Mesendoderm (in vitro differentiated cells): ENCODE results near the gene DBNDD2.

Experiments used
- DNase-seq: peaks from one replicate; pipeline ENCODE4 v3.0.0; 2013
- H2AK5ac ChIP-seq: 2 replicates; pipeline ENCODE4 v1.6.1; 2013; ENCODE audit warnings: low read length, inconsistent platforms
- H2BK120ac ChIP-seq: 2 replicates; pipeline ENCODE4 v1.6.1; 2013; ENCODE audit warnings: low read depth, mild to moderate bottlenecking, low read length, moderate library complexity, mixed read lengths
- H2BK15ac ChIP-seq: replicated peaks from 2 replicates; pipeline ENCODE4 v1.6.1; 2013; ENCODE audit warnings: low read depth, mild to moderate bottlenecking, moderate library complexity
- H2BK5ac ChIP-seq: 2 replicates; pipeline ENCODE4 v1.6.1; 2013; ENCODE audit warnings: low read length, inconsistent platforms
- H3K18ac ChIP-seq: 2 replicates; pipeline ENCODE4 v1.6.1; 2013; ENCODE audit warnings: mild to moderate bottlenecking, low read length, mixed read lengths
- H3K23ac ChIP-seq: one replicate; pipeline ENCODE4 v1.6.1; 2013; ENCODE audit warnings: low read length
- H3K27ac ChIP-seq: 2 replicates; pipeline ENCODE4 v1.5.1; 2013; ENCODE audit warnings: low read depth, mild to moderate bottlenecking, inconsistent platforms, low read length, moderate library complexity
- H3K27me3 ChIP-seq: 2 replicates; pipeline ENCODE4 v1.6.1; 2013; ENCODE audit warnings: low read length, control low read depth, mild to moderate bottlenecking, inconsistent platforms; ENCODE audit not compliant: insufficient read depth, poor library complexity
- H3K36me3 ChIP-seq: 2 replicates; pipeline ENCODE4 v1.6.1; 2013; ENCODE audit warnings: low read length, inconsistent platforms; ENCODE audit not compliant: control insufficient read depth, insufficient read depth
- H3K4ac ChIP-seq: one replicate; pipeline ENCODE4 v1.6.1; 2013; ENCODE audit warnings: low read depth, mild to moderate bottlenecking, low read length, moderate library complexity
- H3K4me1 ChIP-seq: 2 replicates; pipeline ENCODE4 v1.6.1; 2013; ENCODE audit warnings: low read depth, low read length, inconsistent platforms; ENCODE audit not compliant: control insufficient read depth
- H3K4me2 ChIP-seq: 2 replicates; pipeline ENCODE4 v1.6.1; 2013; ENCODE audit warnings: low read length
- H3K4me3 ChIP-seq: 2 replicates; pipeline ENCODE4 v1.5.1; 2013; ENCODE audit warnings: mild to moderate bottlenecking, low read length
- H3K56ac ChIP-seq: one replicate; pipeline ENCODE4 v1.6.1; 2013; ENCODE audit warnings: low read length
- H3K79me1 ChIP-seq: 2 replicates; pipeline ENCODE4 v1.6.1; 2013; ENCODE audit warnings: low read length, inconsistent platforms
- H3K79me2 ChIP-seq: 2 replicates; pipeline ENCODE4 v1.6.1; 2013; ENCODE audit warnings: mild to moderate bottlenecking, low read length; ENCODE audit not compliant: control insufficient read depth, insufficient read depth
- H3K9ac ChIP-seq: 2 replicates; pipeline ENCODE4 v1.6.1; 2013; ENCODE audit warnings: low read length, inconsistent platforms
- H4K5ac ChIP-seq: one replicate; pipeline ENCODE4 v1.6.1; 2013; ENCODE audit warnings: low read length
- H4K8ac ChIP-seq: one replicate; pipeline ENCODE4 v1.6.1; 2013; ENCODE audit warnings: low read depth, mild to moderate bottlenecking, control low read depth, low read length, moderate library complexity
- WGBS: extraction: QIAGEN DNeasy Blood & Tissue Kit; methylation state at CpG from one replicate; pipeline ENCODE4 v1.1.7; 2013; ENCODE audit warnings: low lambda C conversion rate, missing lambda C conversion rate; ENCODE audit not compliant: insufficient coverage; ENCODE audit errors: extremely low coverage; 5-methylcytosine and 5-hydroxymethylcytosine counted together

Gene DBNDD2

DNA sequence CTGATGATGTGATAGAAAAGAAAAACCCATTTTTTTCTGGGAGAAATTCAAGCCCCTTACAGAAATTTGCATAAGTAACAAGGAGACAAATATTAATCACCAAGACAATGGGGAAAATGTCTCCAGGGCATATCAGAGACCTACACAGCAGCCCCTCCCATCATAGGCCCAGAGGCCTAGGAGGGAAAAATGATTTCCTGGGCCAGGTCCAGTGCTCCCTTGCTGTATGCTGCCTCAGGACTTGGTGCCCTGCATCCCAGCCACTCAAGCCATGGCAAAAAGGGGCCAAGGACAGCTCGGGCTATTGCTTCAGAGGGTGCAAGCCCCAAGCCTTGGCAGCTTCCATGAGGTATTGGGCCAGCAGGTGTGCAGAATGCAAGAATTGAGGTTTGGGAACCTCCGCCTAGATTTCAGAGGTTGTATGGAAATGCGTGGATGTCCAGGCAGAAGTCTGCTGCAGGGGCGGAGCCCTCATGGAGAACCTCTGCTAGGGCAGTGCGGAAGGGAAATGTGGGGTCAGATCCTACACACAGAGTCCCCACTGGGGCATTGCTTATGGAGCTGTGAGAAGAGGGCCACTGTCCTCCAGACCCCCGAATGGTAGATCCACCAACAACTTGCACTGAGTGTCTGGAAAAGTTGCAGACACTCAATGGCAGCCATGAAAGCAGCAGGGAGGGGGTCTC, 7.6 kb upstream of the DBNDD2 start:
- H3K27ac ChIP-seq = no peak overlapping the region
- no peak overlapping the region for H3K23ac ChIP-seq
- no peaks in the 10 kb centered on the region for H3K4me1 ChIP-seq
- H2BK15ac ChIP-seq = no peak overlapping the region
- no peak overlapping the region for H3K4me3 ChIP-seq
- no CpG with 5 or more reads among the region's 6 CpGs for WGBS
- H3K79me1 ChIP-seq = no peaks in the 10 kb centered on the region
- no peak overlapping the region for H3K4ac ChIP-seq
- H3K4me2 ChIP-seq = no peak overlapping the region
- H4K5ac ChIP-seq = no peak overlapping the region
- no peaks in the 10 kb centered on the region for H3K36me3 ChIP-seq
- no peak overlapping the region for H3K56ac ChIP-seq
- H2BK5ac ChIP-seq = no peak overlapping the region
- no peak overlapping the region for H2BK120ac ChIP-seq
- no peak overlapping the region for H2AK5ac ChIP-seq
- no peak overlapping the region for H3K18ac ChIP-seq
- H3K27me3 ChIP-seq = peaks cover 2% of the 10 kb centered on the region
- no peak overlapping the region for H3K9ac ChIP-seq
- no peak overlapping the region for H4K8ac ChIP-seq
- DNase-seq = no peak
- H3K79me2 ChIP-seq = no peaks in the 10 kb centered on the region

DNA sequence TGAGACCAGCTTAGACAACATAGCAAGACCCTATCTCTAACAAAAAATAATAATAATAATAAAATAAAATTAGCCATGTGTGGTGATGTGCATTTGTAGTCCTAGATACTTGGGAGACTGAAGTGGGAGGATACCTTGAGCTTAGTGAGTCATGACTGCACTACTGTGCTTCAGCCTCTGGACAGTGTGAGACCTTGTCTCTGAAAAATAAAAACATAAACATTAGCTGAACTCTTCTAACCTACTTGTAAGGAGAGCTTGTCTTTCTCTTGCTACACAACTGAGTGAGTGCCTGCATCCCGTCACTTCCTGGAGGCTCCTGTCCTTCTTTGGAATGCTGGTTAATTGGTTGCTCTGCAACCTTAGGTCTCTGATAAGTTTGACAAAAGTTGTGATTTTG, 5.1 kb upstream of the DBNDD2 start:
- H3K18ac ChIP-seq = no peak overlapping the region
- peaks cover 6% of the 10 kb centered on the region for H3K27me3 ChIP-seq
- no peak overlapping the region for H3K23ac ChIP-seq
- no CpG with 5 or more reads among the region's 1 CpG for WGBS
- no peak overlapping the region for H3K4me2 ChIP-seq
- no peaks in the 10 kb centered on the region for H3K36me3 ChIP-seq
- no peak overlapping the region for H3K27ac ChIP-seq
- H3K56ac ChIP-seq = no peak overlapping the region
- no peak overlapping the region for H2BK15ac ChIP-seq
- DNase-seq = no peak
- no peak overlapping the region for H2AK5ac ChIP-seq
- H3K79me1 ChIP-seq = no peaks in the 10 kb centered on the region
- no peaks in the 10 kb centered on the region for H3K79me2 ChIP-seq
- no peak overlapping the region for H2BK120ac ChIP-seq
- H3K4me3 ChIP-seq = no peak overlapping the region
- H3K4me1 ChIP-seq = peaks cover 2% of the 10 kb centered on the region
- H3K4ac ChIP-seq = no peak overlapping the region
- H3K9ac ChIP-seq = no peak overlapping the region
- no peak overlapping the region for H4K5ac ChIP-seq
- no peak overlapping the region for H4K8ac ChIP-seq
- no peak overlapping the region for H2BK5ac ChIP-seq

DNA sequence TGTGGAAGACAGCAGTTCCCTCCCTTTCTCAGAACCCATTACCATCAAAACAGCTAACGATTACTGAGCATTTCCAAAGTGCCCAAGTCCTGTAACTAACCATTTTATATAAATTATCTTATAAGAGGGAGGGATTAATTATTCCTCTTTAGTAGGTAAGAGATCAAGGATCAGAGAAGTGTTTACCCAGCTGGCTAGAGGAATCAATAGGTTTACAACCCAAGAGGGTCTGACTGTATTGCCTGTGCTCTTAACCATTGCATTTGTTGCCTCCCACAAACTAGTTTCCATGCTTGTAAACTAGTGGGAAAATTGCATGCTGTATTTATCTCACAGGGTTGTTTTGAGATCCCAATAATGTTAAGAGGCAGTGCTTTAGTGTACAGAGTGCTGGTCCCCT, 3.7 kb upstream of the DBNDD2 start:
- H2AK5ac ChIP-seq = no peak overlapping the region
- H3K79me1 ChIP-seq = no peaks in the 10 kb centered on the region
- DNase-seq = no peak
- no peaks in the 10 kb centered on the region for H3K36me3 ChIP-seq
- no peak overlapping the region for H2BK5ac ChIP-seq
- H3K79me2 ChIP-seq = no peaks in the 10 kb centered on the region
- no peak overlapping the region for H3K4ac ChIP-seq
- H3K27me3 ChIP-seq = peaks cover 6% of the 10 kb centered on the region
- no peak overlapping the region for H4K8ac ChIP-seq
- H3K23ac ChIP-seq = no peak overlapping the region
- no peak overlapping the region for H3K18ac ChIP-seq
- H2BK120ac ChIP-seq = no peak overlapping the region
- H3K27ac ChIP-seq = no peak overlapping the region
- no peak overlapping the region for H3K4me3 ChIP-seq
- no peak overlapping the region for H2BK15ac ChIP-seq
- no peak overlapping the region for H3K9ac ChIP-seq
- WGBS = 100% methylated on average over 1 of the region's 1 CpG
- H4K5ac ChIP-seq = no peak overlapping the region
- H3K4me2 ChIP-seq = no peak overlapping the region
- H3K4me1 ChIP-seq = peaks cover 2% of the 10 kb centered on the region
- no peak overlapping the region for H3K56ac ChIP-seq

DNA sequence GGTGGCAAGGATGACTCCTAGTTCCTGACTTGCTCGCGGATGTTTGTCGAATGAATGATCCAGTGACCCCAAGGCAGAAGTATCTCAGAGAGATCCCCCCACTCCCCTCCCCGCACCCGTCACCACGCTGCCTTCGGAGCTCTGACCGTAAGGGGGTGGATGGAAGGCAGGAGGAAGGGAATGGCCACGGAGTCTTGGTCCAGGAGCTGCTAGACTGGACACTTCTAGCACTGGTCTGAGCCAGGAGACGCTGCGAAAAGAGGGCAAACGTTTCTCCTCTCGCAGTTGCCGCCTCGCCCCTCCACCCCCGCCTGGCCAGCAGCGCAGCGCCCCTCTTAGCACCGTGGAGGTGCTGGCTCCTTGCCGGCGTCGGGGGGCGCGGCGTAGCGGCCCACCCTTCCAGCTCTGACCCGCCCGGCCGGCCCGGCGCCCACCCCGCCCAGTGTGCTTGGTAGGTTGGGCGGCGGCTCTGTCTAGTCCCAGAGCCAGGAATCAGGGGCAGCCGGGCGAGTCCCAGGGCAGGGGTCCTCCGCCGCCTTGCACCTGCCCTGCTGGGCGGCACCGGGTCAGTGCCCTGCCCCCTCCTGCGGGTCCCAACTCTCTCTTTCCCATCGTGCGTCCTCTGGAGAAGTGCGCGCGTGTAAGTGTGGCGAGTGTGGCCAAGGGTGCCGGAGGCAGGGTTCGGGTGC, 2.4 kb upstream of the DBNDD2 start:
- WGBS = no CpG with 5 or more reads among the region's 49 CpGs

GRCh38 chr20:45406260-45407066, 1.6 kb upstream of the DBNDD2 start:
- H3K4me3 ChIP-seq = peak overlapping the region; percentile 38
- H4K8ac ChIP-seq = peak overlapping the region; percentile 65
- no CpG with 5 or more reads among the region's 87 CpGs for WGBS
- H2BK120ac ChIP-seq = peak overlapping the region; percentile 54
- H2AK5ac ChIP-seq = no peak overlapping the region
- H3K4ac ChIP-seq = peak overlapping the region; percentile 22
- peak overlapping the region; percentile 81 for H3K18ac ChIP-seq
- H3K79me1 ChIP-seq = no peaks in the 10 kb centered on the region
- H3K36me3 ChIP-seq = no peaks in the 10 kb centered on the region
- H2BK15ac ChIP-seq = no peak overlapping the region
- H3K4me1 ChIP-seq = peaks cover 2% of the 10 kb centered on the region
- no peak overlapping the region for H2BK5ac ChIP-seq
- peak overlapping the region; percentile 86 for H3K56ac ChIP-seq
- H3K27me3 ChIP-seq = peaks cover 6% of the 10 kb centered on the region
- H3K9ac ChIP-seq = peak overlapping the region; percentile 72
- peak; percentile 49 for DNase-seq
- H4K5ac ChIP-seq = no peak overlapping the region
- H3K27ac ChIP-seq = no peak overlapping the region
- peak overlapping the region; percentile 73 for H3K23ac ChIP-seq
- H3K79me2 ChIP-seq = no peaks in the 10 kb centered on the region
- H3K4me2 ChIP-seq = peak overlapping the region; percentile 92

More for the DNA sequence above, 2.4 kb upstream of the DBNDD2 start:
- H4K5ac ChIP-seq = no peak overlapping the region
- H3K4me2 ChIP-seq = peak overlapping the region; percentile 92
- H3K79me2 ChIP-seq = no peaks in the 10 kb centered on the region
- DNase-seq = peak; percentile 10
- H3K4me1 ChIP-seq = peaks cover 2% of the 10 kb centered on the region
- H2AK5ac ChIP-seq = no peak overlapping the region
- H2BK5ac ChIP-seq = no peak overlapping the region
- H3K27ac ChIP-seq = no peak overlapping the region
- H3K23ac ChIP-seq = peak overlapping the region; percentile 33
- no peak overlapping the region for H4K8ac ChIP-seq
- H3K79me1 ChIP-seq = no peaks in the 10 kb centered on the region
- no peak overlapping the region for H3K18ac ChIP-seq
- H3K4ac ChIP-seq = no peak overlapping the region
- no peaks in the 10 kb centered on the region for H3K36me3 ChIP-seq
- H2BK120ac ChIP-seq = no peak overlapping the region
- H3K4me3 ChIP-seq = peak overlapping the region; percentile 33
- H3K27me3 ChIP-seq = peaks cover 6% of the 10 kb centered on the region
- no peak overlapping the region for H2BK15ac ChIP-seq
- H3K56ac ChIP-seq = peak overlapping the region; percentile 86
- peak overlapping the region; percentile 72 for H3K9ac ChIP-seq
